ENCODE measurements around the gene PKIG.
A peak's percentile ranks its signal among the peaks of the same experiment; 100 is the strongest.

Gene PKIG

DNA sequence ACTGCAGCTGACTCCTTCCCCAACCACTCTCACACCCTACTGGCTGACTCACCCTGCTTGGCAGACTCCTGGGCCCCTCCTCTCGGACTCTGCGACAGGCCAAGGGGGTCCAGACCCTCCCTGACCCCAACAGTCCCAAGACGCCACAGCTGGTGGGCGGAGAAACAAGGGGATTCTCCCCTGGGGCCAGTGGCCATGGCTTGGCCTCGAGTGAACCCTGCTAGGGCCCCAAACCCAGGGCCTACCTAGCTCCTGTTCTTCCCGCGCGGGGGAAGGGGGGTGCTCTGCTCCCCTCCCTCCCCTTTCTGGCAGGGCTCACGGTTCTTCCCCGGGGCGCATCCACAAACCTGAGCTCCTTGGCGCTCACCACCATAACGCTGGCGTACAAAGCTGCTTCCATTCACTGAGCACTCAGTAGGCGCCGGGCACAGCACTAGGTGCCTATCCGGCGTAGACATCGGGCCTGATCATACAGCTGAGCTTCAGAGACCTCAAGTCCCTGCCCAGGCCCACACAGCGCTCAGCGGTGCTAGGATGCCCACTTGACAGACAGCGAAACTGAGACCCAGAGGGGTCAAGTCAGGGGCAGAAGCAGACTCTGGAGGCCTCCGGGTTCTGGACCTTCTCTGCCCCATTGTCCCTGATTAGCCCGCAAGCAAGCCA lies 68.5 kb downstream of the PKIG start:
- no peaks in the 10 kb centered on the region for H3K36me3 ChIP-seq (ENCODE audit: insufficient read depth, low read length)
- peak overlapping the region; percentile 83 for H3K4me2 ChIP-seq (ENCODE audit: low read depth, low read length, poor library complexity, severe bottlenecking)
- no peaks in the 10 kb centered on the region for H4K20me1 ChIP-seq (ENCODE audit: insufficient read depth, low read length, poor library complexity, severe bottlenecking)
- peak overlapping the region; percentile 83 for H3K9ac ChIP-seq (ENCODE audit: low read depth, low read length, poor library complexity, severe bottlenecking)
- no peaks in the 10 kb centered on the region for H3K9me2 ChIP-seq (replicated peaks; ENCODE audit: low read depth, low read length)
- peak overlapping the region; percentile 67 for H2AFZ ChIP-seq (ENCODE audit: low read length)
- H3K4me1 ChIP-seq (ENCODE audit: insufficient read depth, low read length, poor library complexity, severe bottlenecking) = peaks cover 51% of the 10 kb centered on the region
- TF ChIP-seq, protein P1, sequence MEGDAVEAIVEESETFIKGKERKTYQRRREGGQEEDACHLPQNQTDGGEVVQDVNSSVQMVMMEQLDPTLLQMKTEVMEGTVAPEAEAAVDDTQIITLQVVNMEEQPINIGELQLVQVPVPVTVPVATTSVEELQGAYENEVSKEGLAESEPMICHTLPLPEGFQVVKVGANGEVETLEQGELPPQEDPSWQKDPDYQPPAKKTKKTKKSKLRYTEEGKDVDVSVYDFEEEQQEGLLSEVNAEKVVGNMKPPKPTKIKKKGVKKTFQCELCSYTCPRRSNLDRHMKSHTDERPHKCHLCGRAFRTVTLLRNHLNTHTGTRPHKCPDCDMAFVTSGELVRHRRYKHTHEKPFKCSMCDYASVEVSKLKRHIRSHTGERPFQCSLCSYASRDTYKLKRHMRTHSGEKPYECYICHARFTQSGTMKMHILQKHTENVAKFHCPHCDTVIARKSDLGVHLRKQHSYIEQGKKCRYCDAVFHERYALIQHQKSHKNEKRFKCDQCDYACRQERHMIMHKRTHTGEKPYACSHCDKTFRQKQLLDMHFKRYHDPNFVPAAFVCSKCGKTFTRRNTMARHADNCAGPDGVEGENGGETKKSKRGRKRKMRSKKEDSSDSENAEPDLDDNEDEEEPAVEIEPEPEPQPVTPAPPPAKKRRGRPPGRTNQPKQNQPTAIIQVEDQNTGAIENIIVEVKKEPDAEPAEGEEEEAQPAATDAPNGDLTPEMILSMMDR (conservative IDR thresholded peaks at IDR 0.05; ENCODE audit: low read length) = no peak
- no peak for TF ChIP-seq EZH2phosphoT487 (IDR thresholded peaks at IDR 0.05; ENCODE audit: borderline replicate concordance)
- peak overlapping the region; percentile 85 for H3K4me3 ChIP-seq (ENCODE audit: low read length, poor library complexity, severe bottlenecking)
- H3K9me3 ChIP-seq (ENCODE audit: insufficient read depth, low read depth, low read length) = no peaks in the 10 kb centered on the region
- peaks cover 11% of the 10 kb centered on the region for H3F3A ChIP-seq (ENCODE audit: low read depth)
- H3K27me3 ChIP-seq (ENCODE audit: insufficient read depth, low read length, poor library complexity, severe bottlenecking) = no peaks in the 10 kb centered on the region
- peaks cover 57% of the 10 kb centered on the region for H3K79me2 ChIP-seq (ENCODE audit: insufficient read depth, low read length)

DNA sequence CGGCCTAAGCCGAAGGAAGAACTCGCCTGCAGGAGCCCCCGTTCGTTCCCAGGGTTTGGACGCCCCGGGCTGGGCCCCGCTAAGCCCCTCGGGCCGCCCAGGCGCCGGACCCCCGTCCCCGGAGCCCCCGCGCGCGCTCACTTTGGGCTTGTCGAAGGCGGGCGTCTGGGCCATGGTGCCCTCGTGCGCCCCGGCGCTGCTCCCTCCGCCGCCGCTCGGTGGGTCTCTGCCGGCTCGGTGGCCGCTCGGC lies 69.0 kb downstream of the PKIG start:
- Histone ChIP-seq H3K4me3 (ENCODE audit: low read length, poor library complexity, severe bottlenecking) (peak overlapping the region; percentile 85), H3K79me2 (ENCODE audit: insufficient read depth, low read length) (peaks cover 57% of the 10 kb centered on the region), H3K9me2 (replicated peaks; ENCODE audit: low read depth, low read length) (no peaks in the 10 kb centered on the region), H3K27me3 (ENCODE audit: insufficient read depth, low read length, poor library complexity, severe bottlenecking) (no peaks in the 10 kb centered on the region), H2AFZ (ENCODE audit: low read length) (peak overlapping the region; percentile 67), H3F3A (ENCODE audit: low read depth) (peaks cover 7% of the 10 kb centered on the region), H3K4me1 (ENCODE audit: insufficient read depth, low read length, poor library complexity, severe bottlenecking) (peaks cover 48% of the 10 kb centered on the region), H3K36me3 (ENCODE audit: insufficient read depth, low read length) (no peaks in the 10 kb centered on the region), H3K4me2 (ENCODE audit: low read depth, low read length, poor library complexity, severe bottlenecking) (peak overlapping the region; percentile 83), H3K9me3 (ENCODE audit: insufficient read depth, low read depth, low read length) (no peaks in the 10 kb centered on the region), H4K20me1 (ENCODE audit: insufficient read depth, low read length, poor library complexity, severe bottlenecking) (no peaks in the 10 kb centered on the region), H3K9ac (ENCODE audit: low read depth, low read length, poor library complexity, severe bottlenecking) (peak overlapping the region; percentile 83)
- TF ChIP-seq, protein P1 (conservative IDR thresholded peaks at IDR 0.05; ENCODE audit: low read length) = no peak
- no peak for TF ChIP-seq EZH2phosphoT487 (IDR thresholded peaks at IDR 0.05; ENCODE audit: borderline replicate concordance)

DNA sequence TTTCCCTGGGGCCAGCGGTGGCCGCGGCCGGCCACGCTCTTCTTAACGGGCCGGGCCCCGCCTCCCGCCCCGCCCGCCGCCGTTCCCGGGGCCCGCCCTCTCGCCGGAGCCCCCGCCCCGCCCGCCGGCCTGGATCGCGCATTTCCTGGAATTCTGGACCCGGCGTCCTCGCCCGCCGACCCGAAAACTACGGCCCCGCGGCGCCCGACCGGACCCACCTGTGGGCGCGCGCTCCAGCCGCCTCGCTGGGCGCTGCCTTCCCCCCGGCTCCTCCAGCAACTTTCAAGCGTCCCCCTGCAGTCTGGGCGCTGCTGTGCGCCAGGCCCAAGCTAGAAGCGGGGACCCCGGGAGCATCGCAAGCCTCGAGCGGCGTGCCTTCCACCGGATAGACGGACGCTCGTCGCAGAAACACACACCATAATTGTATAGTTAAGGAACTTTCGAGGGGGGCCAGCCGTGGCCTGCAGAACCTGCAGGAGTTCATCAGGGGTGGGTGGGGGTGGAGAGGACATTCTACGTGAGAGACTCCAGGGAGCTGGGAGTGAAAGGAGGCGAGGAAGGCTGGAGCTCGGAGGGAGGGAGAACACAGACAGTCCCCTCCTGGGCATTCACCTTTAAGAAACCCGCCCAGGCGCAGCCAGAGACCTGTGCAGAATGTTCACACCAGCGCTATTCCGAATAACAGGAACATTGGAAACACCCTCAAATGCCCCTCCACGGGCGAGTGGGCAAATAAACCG lies 69.5 kb downstream of the PKIG start, which contains the start of gene ADA:
Gene ADA, minus strand, starts transcription at position 16 of the 740 bp plus-strand sequence. CDS start 92 bp downstream, outside the sequence.
- peak within 1 kb of the TSS; percentile 83 for H2AFZ ChIP-seq (ENCODE audit: low read length)
- H3F3A ChIP-seq (ENCODE audit: low read depth) = peaks cover 2% of the 10 kb centered on the region
- H3K4me2 ChIP-seq (ENCODE audit: low read depth, low read length, poor library complexity, severe bottlenecking) = peak within 1 kb of the TSS; percentile 83
- H3K4me3 ChIP-seq (ENCODE audit: low read length, poor library complexity, severe bottlenecking) = peak within 1 kb of the TSS; percentile 85
- peaks cover 57% of the 10 kb centered on the region for H3K79me2 ChIP-seq (ENCODE audit: insufficient read depth, low read length)
- no peaks in the 10 kb centered on the region for H3K9me3 ChIP-seq (ENCODE audit: insufficient read depth, low read depth, low read length)
- H3K4me1 ChIP-seq (ENCODE audit: insufficient read depth, low read length, poor library complexity, severe bottlenecking) = peaks cover 43% of the 10 kb centered on the region
- no peaks in the 10 kb centered on the region for H4K20me1 ChIP-seq (ENCODE audit: insufficient read depth, low read length, poor library complexity, severe bottlenecking)
- no peaks in the 10 kb centered on the region for H3K36me3 ChIP-seq (ENCODE audit: insufficient read depth, low read length)
- H3K9ac ChIP-seq (ENCODE audit: low read depth, low read length, poor library complexity, severe bottlenecking) = peak within 1 kb of the TSS; percentile 83
- H3K9me2 ChIP-seq (replicated peaks; ENCODE audit: low read depth, low read length) = no peaks in the 10 kb centered on the region
- TF ChIP-seq, protein P1 (conservative IDR thresholded peaks at IDR 0.05; ENCODE audit: low read length) = no peak
- TF ChIP-seq EZH2phosphoT487 (IDR thresholded peaks at IDR 0.05; ENCODE audit: borderline replicate concordance) = no peak
- H3K27me3 ChIP-seq (ENCODE audit: insufficient read depth, low read length, poor library complexity, severe bottlenecking) = no peaks in the 10 kb centered on the region

Measured in Loucy (cell line).